ENCODE results near the gene MAP7.
"Not testable (repeated sequence)": the region's sequence is repeated elsewhere in the genome, so short reads cannot be mapped to it uniquely, and the experiment has no call there.

DNA sequence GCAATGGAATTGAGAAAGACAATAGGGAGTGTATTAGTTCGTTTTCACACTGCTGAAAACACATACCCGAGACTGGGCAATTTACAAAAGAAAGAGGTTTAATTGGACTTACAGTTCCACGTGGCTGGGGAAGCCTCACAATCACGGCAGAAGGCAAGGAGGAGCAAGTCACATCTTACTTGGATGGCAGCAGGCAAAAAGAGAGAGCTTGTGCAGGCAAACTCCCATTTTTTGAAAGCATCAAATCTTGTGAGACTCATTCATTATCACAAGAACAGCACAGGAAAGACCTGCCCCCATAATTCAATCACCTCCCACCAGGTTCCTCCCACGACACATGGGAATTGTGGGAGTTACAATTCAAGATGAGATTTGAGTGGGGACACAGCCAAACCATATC is 34.1 kb upstream of the MAP7 start:
- not testable (repeated sequence) for TF ChIP-seq CTCF, POLR2A (IDR thresholded peaks at IDR 0.05)
